MM.1S (cell line): Measurements from ENCODE around the gene TNFRSF14.

Source experiments
- DNase-seq: peaks from one replicate; pipeline ENCODE4 v3.0.0-alpha.2; 2015
- H2AFZ ChIP-seq: fragments of 300-600 bp; sonication (generic); 2 replicates; pipeline ENCODE4 v1.6.0; 2016; ENCODE audit warnings: antibody characterized with exemption, low read length
- H3F3A ChIP-seq: fragments of 300-600 bp; sonication (generic); 2 replicates; pipeline ENCODE4 v1.6.1; 2016; ENCODE audit warnings: mild to moderate bottlenecking, antibody characterized with exemption, low read length, moderate library complexity, mixed read lengths; ENCODE audit not compliant: insufficient read depth
- H3K27ac ChIP-seq: fragments of 300-600 bp; sonication (generic); 2 replicates; pipeline ENCODE4 v1.5.1; 2016; ENCODE audit warnings: mild to moderate bottlenecking, low read length
- H3K27me3 ChIP-seq: fragments of 300-600 bp; sonication (generic); replicated peaks from 2 replicates; pipeline ENCODE4 v1.6.0; 2016; ENCODE audit warnings: low read length; ENCODE audit not compliant: insufficient read depth
- H3K36me3 ChIP-seq: fragments of 300-600 bp; sonication (generic); replicated peaks from 2 replicates; pipeline ENCODE4 v1.6.1; 2016; ENCODE audit warnings: mild to moderate bottlenecking, low read length, mixed read lengths; ENCODE audit not compliant: insufficient read depth
- H3K4me1 ChIP-seq: fragments of 300-600 bp; sonication (generic); 2 replicates; pipeline ENCODE4 v1.6.1; 2016; ENCODE audit warnings: low read length, mixed read lengths
- H3K4me2 ChIP-seq: fragments of 300-600 bp; sonication (generic); 2 replicates; pipeline ENCODE4 v1.6.0; 2016; ENCODE audit warnings: low read depth, low read length
- H3K4me3 ChIP-seq: fragments of 300-600 bp; sonication (generic); 2 replicates; pipeline ENCODE4 v1.5.1; 2016; ENCODE audit warnings: low read length, mixed read lengths
- H3K79me2 ChIP-seq: fragments of 300-600 bp; sonication (generic); 2 replicates; pipeline ENCODE4 v1.6.1; 2016; ENCODE audit warnings: mixed run types, low read length, mixed read lengths
- H3K9ac ChIP-seq: fragments of 300-600 bp; sonication (generic); 2 replicates; pipeline ENCODE4 v1.6.1; 2016; ENCODE audit warnings: low read length, mixed read lengths
- H3K9me2 ChIP-seq: fragments of 300-600 bp; sonication (generic); replicated peaks from 2 replicates; pipeline ENCODE4 v1.6.1; 2016; ENCODE audit warnings: mild to moderate bottlenecking, low read length, mixed read lengths; ENCODE audit not compliant: insufficient read depth
- H3K9me3 ChIP-seq: fragments of 300-600 bp; sonication (generic); replicated peaks from 2 replicates; pipeline ENCODE4 v1.6.1; 2016; ENCODE audit warnings: mild to moderate bottlenecking, low read length, mixed read lengths; ENCODE audit not compliant: insufficient read depth
- H4K20me1 ChIP-seq: fragments of 300-600 bp; sonication (generic); 2 replicates; pipeline ENCODE4 v1.6.1; 2016; ENCODE audit warnings: mild to moderate bottlenecking, low read length, moderate library complexity, mixed read lengths; ENCODE audit not compliant: insufficient read depth
- EZH2 ChIP-seq: fragments of 300-600 bp; sonication (generic); optimal IDR thresholded peaks from 2 replicates; pipeline ENCODE3; 2017; ENCODE audit warnings: low read depth, mild to moderate bottlenecking, antibody characterized with exemption, low read length, mixed read lengths
- EZH2phosphoT487 ChIP-seq: fragments of 300-600 bp; sonication (generic); IDR thresholded peaks from 2 replicates; pipeline ENCODE4 v1.6.1; 2018; ENCODE audit warnings: antibody characterized with exemption, low read length
- TF ChIP-seq, protein P1 (sequence below): fragments of 300-600 bp; sonication (generic); IDR thresholded peaks from 2 replicates; pipeline ENCODE4 v1.5.1; 2016; ENCODE audit warnings: antibody characterized with exemption, low read length, mixed read lengths

The TNFRSF14 gene

DNA sequence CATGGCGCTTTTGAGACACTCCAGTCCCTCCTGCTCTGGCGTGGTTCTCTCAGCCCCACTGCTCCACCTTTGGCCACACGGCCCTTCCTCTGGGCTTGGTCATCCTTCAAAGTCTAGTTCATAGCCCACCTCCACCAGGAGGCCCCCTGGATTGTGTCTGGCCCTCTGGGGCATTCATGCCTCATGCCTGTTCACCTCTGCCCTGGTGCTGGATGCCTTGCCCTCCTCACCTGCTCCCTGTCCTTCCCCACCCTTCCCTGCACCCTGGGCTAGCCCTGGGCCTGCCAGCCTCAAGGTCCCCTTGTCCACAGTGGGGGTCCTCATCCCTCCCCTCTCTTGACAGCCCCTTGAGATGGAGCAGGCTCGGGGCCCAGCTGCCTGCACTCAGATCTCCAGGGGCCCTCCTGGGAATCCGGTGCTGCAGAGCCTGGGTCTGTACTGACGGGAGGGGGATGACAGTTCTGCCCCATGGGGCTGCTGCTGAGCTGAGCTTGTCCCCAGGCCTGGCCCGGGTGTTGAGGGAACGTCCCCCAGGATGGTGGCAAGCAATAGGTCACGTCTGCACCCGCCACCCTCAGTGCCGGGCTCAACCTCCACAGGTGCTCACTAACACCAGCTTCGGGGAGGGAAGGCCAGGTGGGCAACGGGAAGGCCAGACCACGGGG, 48.8 kb downstream of the TNFRSF14 start:
- no peaks in the 10 kb centered on the region for H4K20me1 ChIP-seq
- no peak for DNase-seq
- H3K4me3 ChIP-seq: no peak overlapping the region
- H3K4me1 ChIP-seq: no peaks in the 10 kb centered on the region
- H3K9me2 ChIP-seq: no peaks in the 10 kb centered on the region
- no peaks in the 10 kb centered on the region for H3K36me3 ChIP-seq
- no peak overlapping the region for H3K27ac ChIP-seq
- H3K9ac ChIP-seq: no peak overlapping the region
- H3F3A ChIP-seq: no peaks in the 10 kb centered on the region
- no peaks in the 10 kb centered on the region for H3K79me2 ChIP-seq
- no peaks in the 10 kb centered on the region for H3K9me3 ChIP-seq
- TF ChIP-seq EZH2 (no peak), EZH2phosphoT487 (no peak)
- TF ChIP-seq, protein P1, sequence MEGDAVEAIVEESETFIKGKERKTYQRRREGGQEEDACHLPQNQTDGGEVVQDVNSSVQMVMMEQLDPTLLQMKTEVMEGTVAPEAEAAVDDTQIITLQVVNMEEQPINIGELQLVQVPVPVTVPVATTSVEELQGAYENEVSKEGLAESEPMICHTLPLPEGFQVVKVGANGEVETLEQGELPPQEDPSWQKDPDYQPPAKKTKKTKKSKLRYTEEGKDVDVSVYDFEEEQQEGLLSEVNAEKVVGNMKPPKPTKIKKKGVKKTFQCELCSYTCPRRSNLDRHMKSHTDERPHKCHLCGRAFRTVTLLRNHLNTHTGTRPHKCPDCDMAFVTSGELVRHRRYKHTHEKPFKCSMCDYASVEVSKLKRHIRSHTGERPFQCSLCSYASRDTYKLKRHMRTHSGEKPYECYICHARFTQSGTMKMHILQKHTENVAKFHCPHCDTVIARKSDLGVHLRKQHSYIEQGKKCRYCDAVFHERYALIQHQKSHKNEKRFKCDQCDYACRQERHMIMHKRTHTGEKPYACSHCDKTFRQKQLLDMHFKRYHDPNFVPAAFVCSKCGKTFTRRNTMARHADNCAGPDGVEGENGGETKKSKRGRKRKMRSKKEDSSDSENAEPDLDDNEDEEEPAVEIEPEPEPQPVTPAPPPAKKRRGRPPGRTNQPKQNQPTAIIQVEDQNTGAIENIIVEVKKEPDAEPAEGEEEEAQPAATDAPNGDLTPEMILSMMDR: no peak
- H3K4me2 ChIP-seq: no peak overlapping the region
- H2AFZ ChIP-seq: no peak overlapping the region
- H3K27me3 ChIP-seq: peaks cover 96% of the 10 kb centered on the region

GRCh38 chr1:2605509-2606395, 49.6 kb downstream of the TNFRSF14 start:
- no peak overlapping the region for H3K4me3 ChIP-seq
- H4K20me1 ChIP-seq: no peaks in the 10 kb centered on the region
- no peak overlapping the region for H3K9ac ChIP-seq
- no peaks in the 10 kb centered on the region for H3K36me3 ChIP-seq
- no peaks in the 10 kb centered on the region for H3K9me2 ChIP-seq
- no peaks in the 10 kb centered on the region for H3K9me3 ChIP-seq
- TF ChIP-seq EZH2phosphoT487 (no peak), EZH2 (no peak)
- TF ChIP-seq, protein P1: no peak
- H3K79me2 ChIP-seq: no peaks in the 10 kb centered on the region
- H3K4me2 ChIP-seq: no peak overlapping the region
- H2AFZ ChIP-seq: no peak overlapping the region
- no peaks in the 10 kb centered on the region for H3K4me1 ChIP-seq
- no peaks in the 10 kb centered on the region for H3F3A ChIP-seq
- H3K27me3 ChIP-seq: peaks cover 96% of the 10 kb centered on the region
- no peak for DNase-seq
- H3K27ac ChIP-seq: no peak overlapping the region

DNA sequence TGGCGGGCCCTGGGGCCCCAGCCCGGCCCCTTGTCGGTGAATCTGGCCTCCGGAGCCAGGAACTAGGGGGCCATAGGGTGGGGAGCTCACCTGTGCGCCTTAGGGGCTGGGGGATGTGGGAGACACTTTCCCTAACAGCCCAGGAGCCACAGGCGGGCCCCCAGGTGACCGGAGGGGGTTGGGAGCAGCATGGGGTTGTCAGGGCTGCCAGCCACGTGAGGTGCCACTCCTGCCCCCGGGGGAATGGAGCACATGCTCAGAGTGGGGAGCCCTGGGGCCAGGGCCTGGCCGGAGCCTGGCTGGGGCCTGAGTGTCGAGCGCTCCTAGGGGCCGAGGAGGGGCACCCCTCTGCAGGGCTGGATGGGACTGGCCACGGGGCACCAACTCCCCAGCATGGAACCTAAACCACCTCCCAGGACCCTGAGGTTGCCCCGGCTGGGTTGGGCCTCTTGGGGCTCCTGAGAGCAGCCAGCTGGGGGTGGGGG, 50.3 kb downstream of the TNFRSF14 start:
- no peak for DNase-seq
- no peaks in the 10 kb centered on the region for H3K4me1 ChIP-seq
- H2AFZ ChIP-seq: no peak overlapping the region
- no peak for TF ChIP-seq EZH2
- H3K9me3 ChIP-seq: no peaks in the 10 kb centered on the region
- H3K27ac ChIP-seq: no peak overlapping the region
- H3K4me3 ChIP-seq: no peak overlapping the region
- no peaks in the 10 kb centered on the region for H3F3A ChIP-seq
- H3K9me2 ChIP-seq: no peaks in the 10 kb centered on the region
- no peaks in the 10 kb centered on the region for H4K20me1 ChIP-seq
- H3K9ac ChIP-seq: no peak overlapping the region
- no peaks in the 10 kb centered on the region for H3K36me3 ChIP-seq
- H3K4me2 ChIP-seq: no peak overlapping the region
- H3K27me3 ChIP-seq: peaks cover 92% of the 10 kb centered on the region
- no peaks in the 10 kb centered on the region for H3K79me2 ChIP-seq
